ENCODE measurements around the gene GOSR2.
"Not testable (repeated sequence)": the region's sequence is repeated elsewhere in the genome, so short reads cannot be mapped to it uniquely, and the experiment has no call there.

The GOSR2 gene

DNA sequence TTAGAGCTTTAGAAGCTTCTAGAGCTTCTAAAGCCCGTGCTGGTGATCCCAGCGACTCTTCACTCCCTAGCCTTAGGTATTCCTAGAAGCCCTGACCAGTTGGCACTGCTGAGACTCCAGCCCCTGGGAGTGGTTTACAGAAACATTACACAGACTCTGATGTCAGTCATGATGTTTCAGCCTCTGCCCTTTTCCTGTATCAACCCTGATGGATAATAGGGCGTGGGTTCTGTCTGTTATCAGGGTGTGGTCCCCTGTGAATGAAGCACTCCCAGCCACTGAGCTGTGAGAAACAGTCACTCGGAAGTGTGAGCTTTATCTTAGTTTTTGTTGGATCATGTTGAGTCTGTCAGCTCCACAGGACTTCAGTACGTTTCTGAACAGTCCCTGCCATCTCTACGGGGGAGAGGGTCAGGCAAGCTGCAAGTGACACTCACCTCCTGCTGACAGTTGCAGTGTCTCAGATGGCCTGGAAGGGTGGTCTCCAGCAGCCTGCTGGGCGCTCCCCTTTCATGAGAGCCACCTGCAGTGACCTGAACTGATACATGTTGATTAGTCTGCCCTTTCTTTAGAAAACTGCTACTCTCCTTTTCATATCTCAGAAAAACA is 12.8 kb downstream of the GOSR2 start:
- DNase-seq = no peak

DNA sequence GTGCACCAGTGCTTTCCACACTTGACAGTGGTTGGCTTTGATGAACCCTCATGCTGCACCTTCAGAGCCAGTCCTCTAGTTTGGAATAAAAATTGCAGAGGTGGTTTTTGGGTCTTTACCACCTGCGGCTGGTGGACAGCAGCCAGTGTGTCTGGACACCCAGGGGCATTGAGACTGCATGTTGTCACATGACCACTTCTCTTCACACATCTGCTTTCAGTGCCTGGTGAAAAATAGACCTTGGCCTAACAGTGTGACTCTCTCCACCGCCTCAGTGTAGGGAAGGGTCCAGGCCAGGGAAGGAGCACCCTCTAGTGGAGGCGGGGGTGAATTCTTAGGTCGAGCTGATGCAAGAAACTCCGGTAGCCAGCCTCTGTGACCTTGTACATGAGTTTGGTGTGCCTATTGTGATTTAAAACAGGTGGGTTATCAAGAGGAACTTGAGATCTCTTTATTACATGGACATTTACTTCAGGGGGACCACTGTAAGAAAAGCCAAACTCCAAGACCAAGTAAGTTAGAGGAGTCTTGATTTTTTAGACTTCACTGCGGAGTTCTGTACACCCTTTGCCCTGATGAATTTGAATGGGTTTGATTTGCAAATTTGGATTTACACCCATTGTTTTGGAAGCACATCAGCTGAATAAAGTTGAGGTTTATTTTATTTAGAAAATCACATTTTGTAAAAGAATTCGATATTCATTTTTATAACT is 17.9 kb downstream of the GOSR2 start:
- peak; percentile 36 for DNase-seq

DNA sequence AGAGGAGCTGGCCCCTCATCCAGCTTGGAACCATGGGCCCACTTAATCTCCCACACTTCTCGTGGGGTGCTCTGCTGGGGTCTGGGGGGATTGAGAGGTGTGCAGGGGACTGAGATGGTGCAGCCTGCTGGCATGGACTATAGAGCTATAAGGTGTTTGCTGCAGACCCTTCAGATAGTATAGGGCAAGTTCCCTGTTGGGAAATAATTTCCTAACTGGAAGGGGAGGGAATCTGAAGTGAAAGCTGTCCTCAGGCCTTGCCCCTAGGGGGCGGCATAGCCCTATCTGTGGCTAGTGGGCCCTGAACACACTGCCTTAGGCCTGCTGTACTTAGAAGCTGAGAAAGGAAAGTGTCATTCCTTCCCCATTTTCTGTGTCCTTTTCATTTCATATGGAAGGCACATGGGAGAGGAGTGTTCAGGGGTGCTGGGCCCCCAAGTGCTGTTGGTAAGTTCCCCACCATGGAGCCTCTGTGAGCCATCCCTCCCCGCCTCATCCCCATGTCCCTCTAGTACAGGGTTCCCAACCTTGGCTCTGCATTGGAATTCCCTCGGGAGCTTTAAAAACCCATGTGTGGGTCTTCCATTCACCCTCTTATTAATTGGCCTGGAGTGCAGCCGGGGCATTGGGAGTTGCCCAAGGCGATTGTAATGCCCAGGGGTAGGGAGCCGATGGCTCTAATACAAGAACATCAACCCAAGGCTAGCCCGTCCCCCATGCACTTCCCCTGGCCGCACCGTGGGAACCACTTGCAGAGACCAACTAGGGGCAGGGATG is 19.7 kb downstream of the GOSR2 start:
- DNase-seq = peak; percentile 47

DNA sequence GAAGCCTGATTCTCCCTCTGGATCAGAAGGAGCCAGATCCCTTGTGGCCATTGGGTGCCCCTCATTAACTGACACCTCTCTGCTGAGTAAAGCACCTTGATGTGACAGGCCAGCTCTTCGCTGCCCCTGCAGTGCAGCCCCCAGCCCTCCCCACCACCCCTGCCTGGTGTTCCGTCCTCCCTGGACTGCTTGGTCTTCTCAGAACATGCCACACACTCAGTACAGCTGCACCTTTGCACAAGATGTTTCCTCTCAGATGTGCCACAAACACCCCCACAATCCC is 20.2 kb downstream of the GOSR2 start:
- no peak for DNase-seq

DNA sequence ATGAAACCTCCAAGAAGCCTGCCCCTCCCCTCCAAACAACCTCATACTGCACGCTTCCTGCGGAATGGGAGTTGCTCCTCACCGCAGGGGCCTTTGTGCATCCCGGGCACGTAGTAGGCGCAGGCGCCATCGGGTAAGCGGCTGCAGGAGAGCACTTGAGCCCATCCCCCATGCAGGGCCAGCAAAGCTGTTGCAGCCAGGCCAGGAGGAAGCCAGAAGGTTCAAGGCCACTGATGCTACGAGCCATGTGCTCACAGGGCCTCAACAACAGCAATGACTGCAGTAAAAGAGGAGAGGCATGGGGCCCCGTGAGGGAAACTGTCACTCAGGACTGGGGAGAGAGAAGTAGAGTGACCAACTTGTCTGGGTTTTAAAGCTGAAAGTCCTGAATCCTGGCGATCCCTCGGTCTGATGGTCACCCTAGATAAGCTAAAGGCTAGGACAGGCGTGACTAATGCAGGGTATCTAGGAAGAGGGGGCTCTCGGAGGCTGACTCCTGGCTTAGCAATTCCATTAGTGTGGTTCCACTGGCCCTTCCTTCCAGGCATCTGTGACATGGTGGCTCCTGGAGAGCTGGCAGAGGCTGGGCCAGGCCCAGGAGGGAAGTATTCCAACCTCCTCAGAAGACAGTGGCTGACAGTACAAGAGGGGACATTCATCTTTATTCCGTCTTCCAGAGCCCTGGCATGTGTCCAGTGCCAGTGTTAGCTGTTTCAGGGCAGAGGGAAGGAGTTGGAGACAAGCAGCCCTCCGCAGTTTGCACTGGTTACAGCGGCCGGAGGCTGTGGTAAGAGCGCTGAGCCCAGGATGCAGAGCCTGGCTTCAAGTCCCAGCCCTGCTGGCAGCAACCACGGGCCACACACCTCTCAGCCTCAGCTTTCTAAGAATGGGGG is 20.8 kb downstream of the GOSR2 start:
- no peak for DNase-seq

DNA sequence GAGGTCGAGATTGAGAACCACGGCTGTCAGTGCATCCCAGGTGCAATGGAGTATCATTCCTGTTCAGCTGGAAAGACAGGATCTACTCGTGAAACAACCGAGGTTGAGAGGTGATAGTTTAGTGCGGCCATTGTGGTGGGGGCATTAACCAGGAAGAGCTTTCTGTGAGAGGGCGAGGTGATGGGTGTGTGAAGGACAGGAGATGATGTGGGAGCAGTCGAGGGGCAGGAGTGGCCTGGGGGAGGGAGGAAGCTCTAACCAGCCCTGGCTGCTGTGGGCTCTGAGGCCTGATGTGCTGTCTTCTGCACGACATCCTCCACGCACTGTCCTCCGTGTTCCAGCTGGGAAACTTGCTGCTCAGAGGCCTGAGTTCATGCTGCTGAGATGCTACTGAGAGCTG is 22.0 kb downstream of the GOSR2 start:
- DNase-seq = no peak

GRCh38 chr17:46947216-46947615 is 24.3 kb downstream of the GOSR2 start:
- no peak for DNase-seq

DNA sequence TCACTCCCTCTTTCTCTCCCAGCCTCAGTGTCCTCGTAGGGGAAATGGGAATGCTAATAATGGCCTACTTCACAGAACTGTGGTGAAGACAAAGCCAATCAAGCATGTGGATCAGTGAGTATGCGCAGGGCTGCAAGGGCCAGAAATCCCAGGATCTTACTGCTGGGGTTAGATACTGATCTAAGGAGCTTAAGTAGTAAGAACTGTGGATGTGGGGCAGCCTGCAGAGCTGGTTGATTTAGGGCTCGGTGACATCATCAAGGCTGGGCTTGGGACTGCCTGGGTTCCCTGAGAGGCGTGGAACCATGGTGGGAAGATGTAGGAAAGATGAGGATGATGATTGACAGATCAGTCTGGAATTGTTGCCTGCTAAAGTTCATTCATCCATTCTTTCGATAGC is 25.6 kb downstream of the GOSR2 start:
- no peak for DNase-seq

- no peak for DNase-seq
Observed at GRCh38 chr17:46949291-46950174, 26.6 kb downstream of the GOSR2 start.

GRCh38 chr17:46950342-46950996 is 27.5 kb downstream of the GOSR2 start:
- DNase-seq = no peak

DNA sequence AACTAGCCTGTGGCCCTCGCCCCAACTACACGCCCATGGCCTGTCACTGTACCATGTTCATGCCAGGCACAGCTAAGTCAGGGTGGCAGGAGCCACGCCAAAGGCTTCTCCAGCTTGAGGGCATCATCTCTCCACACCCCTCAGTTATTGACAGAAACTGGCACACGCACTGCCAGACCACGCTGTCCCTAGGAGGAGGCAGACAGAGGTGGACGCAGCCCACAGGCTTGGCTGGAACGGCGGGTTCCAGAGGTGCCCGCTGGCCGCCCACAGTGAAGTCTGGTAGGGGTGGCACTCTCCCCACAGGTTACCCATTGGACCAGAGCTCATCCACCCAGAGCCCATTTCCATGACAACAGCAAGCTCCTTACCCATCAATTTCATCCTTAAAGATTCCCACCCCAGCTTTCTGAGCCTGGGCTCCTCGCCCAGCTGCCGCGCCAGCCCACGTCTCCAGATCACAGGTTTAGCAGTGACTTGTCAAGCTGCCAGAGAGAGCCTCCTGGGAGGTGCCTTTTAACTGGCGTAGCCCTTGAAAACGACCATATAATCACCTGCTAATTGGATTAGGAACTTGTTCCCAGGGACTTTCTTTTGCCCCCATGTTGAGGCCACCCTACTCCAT is 28.1 kb downstream of the GOSR2 start:
- DNase-seq = no peak

DNA sequence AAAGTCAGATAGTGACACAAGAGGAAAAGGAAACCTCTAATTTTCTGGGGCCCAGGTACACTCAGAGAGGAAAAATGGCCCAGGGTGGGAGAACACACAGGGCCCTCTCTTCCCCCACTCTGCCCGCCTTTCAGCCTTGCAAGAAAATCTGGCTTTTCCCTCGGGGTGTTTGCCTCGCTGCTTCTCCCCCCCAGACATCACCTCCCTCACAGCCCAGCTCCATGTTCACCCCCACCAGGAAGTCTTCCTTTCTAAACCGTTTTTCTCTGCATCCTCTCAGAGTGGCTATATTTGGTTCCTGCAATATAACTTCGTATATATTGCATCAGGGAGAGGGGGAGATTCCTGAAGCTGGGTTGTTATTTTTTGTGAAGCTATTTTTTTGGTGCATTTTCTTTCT is 28.7 kb downstream of the GOSR2 start:
- DNase-seq = no peak

DNA sequence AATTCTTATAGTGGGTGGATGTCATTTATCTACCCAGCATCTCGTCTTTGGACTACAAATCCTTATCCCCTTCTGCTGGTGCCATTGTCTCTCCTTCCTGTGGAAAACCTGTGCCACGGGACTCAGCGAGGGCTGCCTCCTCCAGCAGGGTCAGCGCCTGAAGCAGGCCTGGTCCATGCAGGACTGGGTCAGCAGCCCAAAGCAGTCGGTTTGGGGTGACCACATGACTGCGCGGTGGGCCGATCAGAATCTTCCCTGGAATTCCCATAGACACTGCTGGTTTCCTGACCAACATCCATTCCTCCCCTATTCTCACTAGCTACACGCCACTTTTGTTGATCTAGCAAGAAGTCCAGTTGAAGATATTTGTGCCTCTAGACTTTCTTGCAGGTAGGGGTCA is 29.2 kb downstream of the GOSR2 start:
- DNase-seq = no peak

- DNase-seq = not testable (repeated sequence)
Observed at GRCh38 chr17:46953191-46953590, 30.2 kb downstream of the GOSR2 start.

- DNase-seq = no peak
Observed at GRCh38 chr17:46958041-46958591, 35.2 kb downstream of the GOSR2 start.

GRCh38 chr17:46960152-46960551 is 37.2 kb downstream of the GOSR2 start:
- no peak for DNase-seq

DNA sequence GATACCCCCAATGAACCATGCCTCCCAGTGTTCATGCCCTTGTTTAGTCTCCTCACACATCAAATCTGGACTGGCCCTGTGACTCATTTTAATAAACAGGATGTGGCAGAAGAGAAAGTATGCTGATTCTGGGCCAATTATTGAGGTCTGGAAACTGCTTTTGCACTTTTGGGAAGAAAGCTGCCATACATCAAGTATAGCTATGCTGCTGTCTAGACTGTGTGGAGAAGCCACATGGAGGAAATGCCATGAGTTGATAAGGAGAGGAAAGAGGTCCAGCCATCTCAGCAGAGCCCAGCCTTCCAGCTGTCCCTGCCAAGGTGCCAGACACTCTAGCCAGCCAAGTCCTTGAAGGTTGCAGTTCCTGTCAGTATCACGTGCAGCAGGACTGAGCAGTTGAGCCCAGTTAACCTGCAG is 39.4 kb downstream of the GOSR2 start:
- no peak for DNase-seq

- no peak for DNase-seq
Observed at GRCh38 chr17:46963571-46963970, 40.6 kb downstream of the GOSR2 start.

GRCh38 chr17:46964315-46965265 is 41.6 kb downstream of the GOSR2 start:
- no peak for DNase-seq

Measured in GDM1 (cell line).